ENCODE results near the gene PPIC.

PPIC gene

GRCh38 chr5:123036391-123037103 lies at the start of gene PPIC:
Gene PPIC (minus strand): TSS chr5:123036725. CDS start chr5:123036625, 100 bp downstream.
- Histone ChIP-seq H3K4me1 (ENCODE audit: control insufficient read depth in 5 of 5, insufficient read depth in 5 of 5, low read length in 5 of 5) (peaks cover 0 to 26% (median 19%) of the 10 kb centered on the region in 5 donors), H3K9ac (ENCODE audit: low read length in 5 of 5) (peak within 1 kb of the TSS; percentile 72 to 87 (median 77)), H3K27me3 (ENCODE audit: control insufficient read depth in 5 of 5, insufficient read depth in 4 of 5, low read length in 5 of 5) (no peaks in the 10 kb centered on the region), H3K4me3 (ENCODE audit: low read depth in 1 of 5, low read length in 5 of 5) (peak within 1 kb of the TSS; percentile 73 to 86 (median 85)), H3K27ac (ENCODE audit: low read depth, low read length) (peak within 1 kb of the TSS; percentile 79), H3K36me3 (ENCODE audit: control insufficient read depth in 5 of 5, insufficient read depth in 5 of 5, low read length in 5 of 5) (no peaks in the 10 kb centered on the region), H3K9me3 (ENCODE audit: control insufficient read depth in 5 of 5, low read length in 5 of 5) (no peaks in the 10 kb centered on the region)

GRCh38 chr5:123085638-123086286 lies 49.2 kb upstream of the PPIC start:
- Histone ChIP-seq H3K9me3 (ENCODE audit: control insufficient read depth in 5 of 5, low read length in 5 of 5) (no peaks in the 10 kb centered on the region), H3K36me3 (ENCODE audit: control insufficient read depth in 5 of 5, insufficient read depth in 5 of 5, low read length in 5 of 5) (no peaks in the 10 kb centered on the region), H3K27me3 (ENCODE audit: control insufficient read depth in 5 of 5, insufficient read depth in 4 of 5, low read length in 5 of 5) (peaks cover 11 to 40% (median 31%) of the 10 kb centered on the region in 5 donors), H3K4me1 (ENCODE audit: control insufficient read depth in 5 of 5, insufficient read depth in 5 of 5, low read length in 5 of 5) (peaks cover 4 to 40% (median 29%) of the 10 kb centered on the region in 5 donors), H3K4me3 (ENCODE audit: low read depth in 1 of 5, low read length in 5 of 5) (no peak overlapping the region), H3K9ac (ENCODE audit: low read length in 5 of 5) (no peak overlapping the region), H3K27ac (ENCODE audit: low read depth, low read length) (no peak overlapping the region)

- H3K27me3 ChIP-seq (ENCODE audit: control insufficient read depth in 5 of 5, insufficient read depth in 4 of 5, low read length in 5 of 5) = peaks cover 10 to 38% (median 29%) of the 10 kb centered on the region in 5 donors
- H3K36me3 ChIP-seq (ENCODE audit: control insufficient read depth in 5 of 5, insufficient read depth in 5 of 5, low read length in 5 of 5) = no peaks in the 10 kb centered on the region
- no peak overlapping the region for H3K4me3 ChIP-seq (ENCODE audit: low read depth in 1 of 5, low read length in 5 of 5)
- no peak overlapping the region for H3K27ac ChIP-seq (ENCODE audit: low read depth, low read length)
- no peaks in the 10 kb centered on the region for H3K9me3 ChIP-seq (ENCODE audit: control insufficient read depth in 5 of 5, low read length in 5 of 5)
- H3K4me1 ChIP-seq (ENCODE audit: control insufficient read depth in 5 of 5, insufficient read depth in 5 of 5, low read length in 5 of 5) = peaks cover 4 to 34% (median 25%) of the 10 kb centered on the region in 5 donors
- H3K9ac ChIP-seq (ENCODE audit: low read length in 5 of 5) = no peak overlapping the region
Measured at GRCh38 chr5:123084730-123085605, 48.4 kb upstream of the PPIC start.

- H3K27me3 ChIP-seq (ENCODE audit: control insufficient read depth in 5 of 5, insufficient read depth in 4 of 5, low read length in 5 of 5) = peaks cover 10 to 27% (median 21%) of the 10 kb centered on the region in 5 donors
- H3K4me1 ChIP-seq (ENCODE audit: control insufficient read depth in 5 of 5, insufficient read depth in 5 of 5, low read length in 5 of 5) = peaks cover 3 to 18% (median 10%) of the 10 kb centered on the region in 5 donors
- no peak overlapping the region for H3K9ac ChIP-seq (ENCODE audit: low read length in 5 of 5)
- H3K9me3 ChIP-seq (ENCODE audit: control insufficient read depth in 5 of 5, low read length in 5 of 5) = no peaks in the 10 kb centered on the region
- H3K27ac ChIP-seq (ENCODE audit: low read depth, low read length) = no peak overlapping the region
- no peaks in the 10 kb centered on the region for H3K36me3 ChIP-seq (ENCODE audit: control insufficient read depth in 5 of 5, insufficient read depth in 5 of 5, low read length in 5 of 5)
- H3K4me3 ChIP-seq (ENCODE audit: low read depth in 1 of 5, low read length in 5 of 5) = no peak overlapping the region
Measured at GRCh38 chr5:123083298-123083697, 46.8 kb upstream of the PPIC start.

GRCh38 chr5:123080215-123080614 lies 43.7 kb upstream of the PPIC start:
- no peaks in the 10 kb centered on the region for H3K36me3 ChIP-seq (ENCODE audit: control insufficient read depth in 5 of 5, insufficient read depth in 5 of 5, low read length in 5 of 5)
- no peak overlapping the region for H3K4me3 ChIP-seq (ENCODE audit: low read depth in 1 of 5, low read length in 5 of 5)
- H3K9ac ChIP-seq (ENCODE audit: low read length in 5 of 5) = no peak overlapping the region
- no peaks in the 10 kb centered on the region for H3K9me3 ChIP-seq (ENCODE audit: control insufficient read depth in 5 of 5, low read length in 5 of 5)
- no peak overlapping the region for H3K27ac ChIP-seq (ENCODE audit: low read depth, low read length)
- peaks cover 0 to 5% (median 2%) of the 10 kb centered on the region in 5 donors for H3K4me1 ChIP-seq (ENCODE audit: control insufficient read depth in 5 of 5, insufficient read depth in 5 of 5, low read length in 5 of 5)
- peaks cover 0 to 3% (median 0%) of the 10 kb centered on the region in 5 donors for H3K27me3 ChIP-seq (ENCODE audit: control insufficient read depth in 5 of 5, insufficient read depth in 4 of 5, low read length in 5 of 5)

GRCh38 chr5:123075521-123076163 lies 39.1 kb upstream of the PPIC start:
- no peak overlapping the region for H3K9ac ChIP-seq (ENCODE audit: low read length in 5 of 5)
- H3K36me3 ChIP-seq (ENCODE audit: control insufficient read depth in 5 of 5, insufficient read depth in 5 of 5, low read length in 5 of 5) = no peaks in the 10 kb centered on the region
- H3K4me1 ChIP-seq (ENCODE audit: control insufficient read depth in 5 of 5, insufficient read depth in 5 of 5, low read length in 5 of 5) = peaks cover 0 to 5% (median 0%) of the 10 kb centered on the region in 5 donors
- no peaks in the 10 kb centered on the region for H3K9me3 ChIP-seq (ENCODE audit: control insufficient read depth in 5 of 5, low read length in 5 of 5)
- peaks cover 0 to 2% (median 0%) of the 10 kb centered on the region in 5 donors for H3K27me3 ChIP-seq (ENCODE audit: control insufficient read depth in 5 of 5, insufficient read depth in 4 of 5, low read length in 5 of 5)
- H3K4me3 ChIP-seq (ENCODE audit: low read depth in 1 of 5, low read length in 5 of 5) = no peak overlapping the region
- no peak overlapping the region for H3K27ac ChIP-seq (ENCODE audit: low read depth, low read length)

GRCh38 chr5:123068368-123068938 lies 31.9 kb upstream of the PPIC start:
- Histone ChIP-seq H3K36me3 (ENCODE audit: control insufficient read depth in 5 of 5, insufficient read depth in 5 of 5, low read length in 5 of 5) (no peaks in the 10 kb centered on the region), H3K4me3 (ENCODE audit: low read depth in 1 of 5, low read length in 5 of 5) (no peak overlapping the region), H3K27ac (ENCODE audit: low read depth, low read length) (no peak overlapping the region), H3K4me1 (ENCODE audit: control insufficient read depth in 5 of 5, insufficient read depth in 5 of 5, low read length in 5 of 5) (no peaks in the 10 kb centered on the region), H3K9ac (ENCODE audit: low read length in 5 of 5) (no peak overlapping the region), H3K9me3 (ENCODE audit: control insufficient read depth in 5 of 5, low read length in 5 of 5) (peaks cover 0 to 2% (median 0%) of the 10 kb centered on the region in 5 donors), H3K27me3 (ENCODE audit: control insufficient read depth in 5 of 5, insufficient read depth in 4 of 5, low read length in 5 of 5) (peaks cover 0 to 2% (median 0%) of the 10 kb centered on the region in 5 donors)

GRCh38 chr5:123066016-123066415 lies 29.5 kb upstream of the PPIC start:
- no peak overlapping the region for H3K27ac ChIP-seq (ENCODE audit: low read depth, low read length)
- H3K9me3 ChIP-seq (ENCODE audit: control insufficient read depth in 5 of 5, low read length in 5 of 5) = peaks cover 0 to 16% (median 10%) of the 10 kb centered on the region in 5 donors
- no peaks in the 10 kb centered on the region for H3K4me1 ChIP-seq (ENCODE audit: control insufficient read depth in 5 of 5, insufficient read depth in 5 of 5, low read length in 5 of 5)
- peaks cover 0 to 2% (median 0%) of the 10 kb centered on the region in 5 donors for H3K27me3 ChIP-seq (ENCODE audit: control insufficient read depth in 5 of 5, insufficient read depth in 4 of 5, low read length in 5 of 5)
- H3K4me3 ChIP-seq (ENCODE audit: low read depth in 1 of 5, low read length in 5 of 5) = no peak overlapping the region
- H3K9ac ChIP-seq (ENCODE audit: low read length in 5 of 5) = no peak overlapping the region
- H3K36me3 ChIP-seq (ENCODE audit: control insufficient read depth in 5 of 5, insufficient read depth in 5 of 5, low read length in 5 of 5) = no peaks in the 10 kb centered on the region

GRCh38 chr5:123059455-123059854 lies 22.9 kb upstream of the PPIC start:
- H3K9me3 ChIP-seq (ENCODE audit: control insufficient read depth in 5 of 5, low read length in 5 of 5) = peaks cover 0 to 23% (median 13%) of the 10 kb centered on the region in 5 donors
- H3K4me3 ChIP-seq (ENCODE audit: low read depth in 1 of 5, low read length in 5 of 5) = no peak overlapping the region
- no peaks in the 10 kb centered on the region for H3K36me3 ChIP-seq (ENCODE audit: control insufficient read depth in 5 of 5, insufficient read depth in 5 of 5, low read length in 5 of 5)
- H3K9ac ChIP-seq (ENCODE audit: low read length in 5 of 5) = no peak overlapping the region
- no peaks in the 10 kb centered on the region for H3K4me1 ChIP-seq (ENCODE audit: control insufficient read depth in 5 of 5, insufficient read depth in 5 of 5, low read length in 5 of 5)
- no peak overlapping the region for H3K27ac ChIP-seq (ENCODE audit: low read depth, low read length)
- H3K27me3 ChIP-seq (ENCODE audit: control insufficient read depth in 5 of 5, insufficient read depth in 4 of 5, low read length in 5 of 5) = no peaks in the 10 kb centered on the region
